Gastrocnemius medialis (tissue), 4 donors: ENCODE measurements around the gene TMEM218.

ENCODE experiments used
- POLR2A ChIP-seq, 2 donors: fragments of 450-650 bp; IDR thresholded peaks; one replicate each; pipeline ENCODE4 v1.6.1; 2017; ENCODE audit warnings: antibody characterized with exemption in 2 of 2, mild to moderate bottlenecking in 2 of 2, moderate library complexity in 2 of 2
- TF ChIP-seq, protein P1 (sequence below), 5 experiments: fragments of 450-650 bp in 3 of 5; fragments of 200-600 bp in 2 of 5; sonication (generic) in 2 of 5; IDR thresholded peaks in 4 of 5; conservative IDR thresholded peaks in 1 of 5; 1 replicate in 4 of 5; 2 replicates in 1 of 5; pipeline ENCODE4 v1.5.1; 2016 to 2019; ENCODE audit warnings: antibody characterized with exemption in 5 of 5, mild to moderate bottlenecking in 3 of 5, moderate library complexity in 3 of 5

DNA sequence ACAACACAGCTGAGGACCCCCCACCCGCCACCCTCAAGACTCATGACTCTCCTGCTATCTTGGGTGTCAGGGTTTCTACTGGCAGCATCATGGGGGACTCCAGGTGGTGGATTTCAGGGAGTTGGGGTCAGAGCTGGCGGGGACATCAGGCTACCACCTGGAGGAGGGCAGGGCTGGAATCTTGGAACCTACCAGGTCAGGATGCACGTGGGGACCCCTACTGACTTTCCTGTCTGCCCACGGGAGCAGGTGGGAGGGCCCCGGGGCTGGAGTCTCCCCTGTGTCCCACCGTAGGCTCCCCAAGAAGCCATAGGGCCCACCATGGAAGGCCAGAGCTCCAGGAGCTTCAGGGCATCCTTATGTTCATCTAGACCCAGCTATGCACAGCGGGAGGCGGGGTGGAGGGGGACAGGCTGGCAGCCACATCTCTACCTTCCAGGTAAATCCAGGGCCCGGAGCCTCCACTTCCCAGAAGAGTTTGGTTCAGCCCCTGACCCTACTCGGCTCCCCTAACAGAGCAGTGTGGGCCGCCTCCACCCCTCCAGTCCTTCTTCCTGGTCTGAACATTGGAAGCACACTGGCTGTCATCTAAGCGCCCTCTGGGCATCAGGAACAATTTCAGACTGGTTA is 38.4 kb downstream of the TMEM218 start:
- TF ChIP-seq, protein P1, sequence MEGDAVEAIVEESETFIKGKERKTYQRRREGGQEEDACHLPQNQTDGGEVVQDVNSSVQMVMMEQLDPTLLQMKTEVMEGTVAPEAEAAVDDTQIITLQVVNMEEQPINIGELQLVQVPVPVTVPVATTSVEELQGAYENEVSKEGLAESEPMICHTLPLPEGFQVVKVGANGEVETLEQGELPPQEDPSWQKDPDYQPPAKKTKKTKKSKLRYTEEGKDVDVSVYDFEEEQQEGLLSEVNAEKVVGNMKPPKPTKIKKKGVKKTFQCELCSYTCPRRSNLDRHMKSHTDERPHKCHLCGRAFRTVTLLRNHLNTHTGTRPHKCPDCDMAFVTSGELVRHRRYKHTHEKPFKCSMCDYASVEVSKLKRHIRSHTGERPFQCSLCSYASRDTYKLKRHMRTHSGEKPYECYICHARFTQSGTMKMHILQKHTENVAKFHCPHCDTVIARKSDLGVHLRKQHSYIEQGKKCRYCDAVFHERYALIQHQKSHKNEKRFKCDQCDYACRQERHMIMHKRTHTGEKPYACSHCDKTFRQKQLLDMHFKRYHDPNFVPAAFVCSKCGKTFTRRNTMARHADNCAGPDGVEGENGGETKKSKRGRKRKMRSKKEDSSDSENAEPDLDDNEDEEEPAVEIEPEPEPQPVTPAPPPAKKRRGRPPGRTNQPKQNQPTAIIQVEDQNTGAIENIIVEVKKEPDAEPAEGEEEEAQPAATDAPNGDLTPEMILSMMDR (IDR thresholded peaks at IDR 0.05 in 4 of 5, conservative IDR thresholded peaks at IDR 0.05 in 1 of 5): no peak
- TF ChIP-seq POLR2A (IDR thresholded peaks at IDR 0.05): no peak
